Natural killer cell treated with Interleukin-12 subunit alpha and Interleukin-12 subunit beta and Interleukin-15 and Interleukin-18, amount 100 ng/mL, for 72 hours (primary cell): Measurements from ENCODE around the gene PAN3. TPM values are rescaled to one million over a fixed set of nuclear protein-coding genes. Genes with fewer than 3 reads are reported as not detected.
A peak's percentile ranks its signal among the peaks of the same experiment; 100 is the strongest.

Source experiments
- ATAC-seq, 2 donors: fragments of 150-1000 bp; cut with Tn5 transposase in 1 of 2; sonication (Bioruptor Pico), chemical (Tn5 transposase) in 1 of 2; 2 replicates each; pipeline ENCODE4 v1.10.0; 2021
- DNase-seq: peaks from one replicate; pipeline ENCODE4 v3.0.0; 2022; ENCODE audit warnings: low spot score
- H3K27ac Mint-ChIP-seq, 2 donors: 1 replicate in 1 of 2; 2 replicates in 1 of 2; pipeline ENCODE4 v1.8.0; 2022; ENCODE audit warnings: mixed read lengths in 2 of 2, mild to moderate bottlenecking in 1 of 2, moderate library complexity in 1 of 2
- H3K27me3 Mint-ChIP-seq, 2 donors: 1 replicate in 1 of 2; 2 replicates in 1 of 2; pipeline ENCODE4 v1.8.0; 2022; ENCODE audit warnings: mixed read lengths in 2 of 2
- H3K36me3 Mint-ChIP-seq: one replicate; pipeline ENCODE4 v1.8.0; 2022; ENCODE audit warnings: mixed read lengths
- H3K4me1 Mint-ChIP-seq, 2 donors: 1 replicate in 1 of 2; 2 replicates in 1 of 2; pipeline ENCODE4 v1.8.0; 2022; ENCODE audit warnings: low read depth in 2 of 2, mixed read lengths in 2 of 2, mild to moderate bottlenecking in 1 of 2
- H3K4me3 Mint-ChIP-seq: one replicate; pipeline ENCODE4 v1.8.0; 2022; ENCODE audit warnings: mixed read lengths
- H3K9me3 Mint-ChIP-seq: 2 replicates; pipeline ENCODE4 v1.8.0; 2022; ENCODE audit warnings: mixed read lengths
- total RNA-seq, 2 donors: library from RNA; stranded (reverse); gene quantifications; one replicate each; pipeline ENCODE4 v1.2.3, GENCODE V29; 2022

PAN3 gene
- total RNA-seq, 2 donors from 2014 or later, result 38.5 to 43.2 TPM

GRCh38 chr13:28147495-28147894 lies 9.2 kb downstream of the PAN3 start:
- ATAC-seq, result peak in 1 of 2 donors; percentile 41
- no peak for DNase-seq
- H3K4me1 Mint-ChIP-seq, result peaks cover 24 to 27% of the 10 kb centered on the region in 2 donors
- no peak overlapping the region for H3K27ac Mint-ChIP-seq
- no peak overlapping the region for H3K4me3 Mint-ChIP-seq
- H3K27me3 Mint-ChIP-seq, result no peaks in the 10 kb centered on the region
- H3K9me3 Mint-ChIP-seq, result no peaks in the 10 kb centered on the region
- no peaks in the 10 kb centered on the region for H3K36me3 Mint-ChIP-seq

- H3K4me1 Mint-ChIP-seq, result peaks cover 43% of the 10 kb centered on the region in 2 donors
- H3K36me3 Mint-ChIP-seq, result peaks cover 12% of the 10 kb centered on the region
- H3K27ac Mint-ChIP-seq, result no peak overlapping the region
- DNase-seq (no peak), ATAC-seq (no peak)
- H3K4me3 Mint-ChIP-seq, result no peak overlapping the region
- H3K9me3 Mint-ChIP-seq, result no peaks in the 10 kb centered on the region
- no peaks in the 10 kb centered on the region for H3K27me3 Mint-ChIP-seq
Measured at GRCh38 chr13:28159057-28159456, 20.7 kb downstream of the PAN3 start.

- H3K27me3 Mint-ChIP-seq, result no peaks in the 10 kb centered on the region
- ATAC-seq, result no peak
- no peak for DNase-seq
- peaks cover 12% of the 10 kb centered on the region for H3K36me3 Mint-ChIP-seq
- no peak overlapping the region for H3K27ac Mint-ChIP-seq
- H3K4me1 Mint-ChIP-seq, result peaks cover 35 to 46% of the 10 kb centered on the region in 2 donors
- H3K4me3 Mint-ChIP-seq, result no peak overlapping the region
- H3K9me3 Mint-ChIP-seq, result no peaks in the 10 kb centered on the region
Measured at GRCh38 chr13:28161370-28161769, 23.0 kb downstream of the PAN3 start.

GRCh38 chr13:28163587-28163986 lies 25.2 kb downstream of the PAN3 start:
- Mint-ChIP-seq H3K9me3 (no peaks in the 10 kb centered on the region), H3K27ac (no peak overlapping the region), H3K4me3 (no peak overlapping the region), H3K36me3 (no peaks in the 10 kb centered on the region), H3K4me1 (peaks cover 25 to 39% of the 10 kb centered on the region in 2 donors), H3K27me3 (no peaks in the 10 kb centered on the region)
- no peak for ATAC-seq
- no peak for DNase-seq

- Mint-ChIP-seq H3K9me3 (no peaks in the 10 kb centered on the region), H3K4me1 (peaks cover 16 to 32% of the 10 kb centered on the region in 2 donors), H3K27me3 (no peaks in the 10 kb centered on the region), H3K4me3 (no peak overlapping the region), H3K36me3 (no peaks in the 10 kb centered on the region), H3K27ac (no peak overlapping the region)
- no peak for DNase-seq
- peak in 1 of 2 donors; percentile 43 for ATAC-seq
Measured at GRCh38 chr13:28166257-28166656, 27.9 kb downstream of the PAN3 start.

GRCh38 chr13:28171266-28171665 lies 32.9 kb downstream of the PAN3 start:
- Mint-ChIP-seq H3K4me3 (no peak overlapping the region), H3K9me3 (no peaks in the 10 kb centered on the region), H3K27me3 (no peaks in the 10 kb centered on the region), H3K36me3 (peaks cover 6% of the 10 kb centered on the region), H3K27ac (no peak overlapping the region), H3K4me1 (peaks cover 29 to 32% of the 10 kb centered on the region in 2 donors)
- no peak for ATAC-seq
- no peak for DNase-seq

- H3K4me3 Mint-ChIP-seq, result no peak overlapping the region
- H3K4me1 Mint-ChIP-seq, result peaks cover 23 to 29% of the 10 kb centered on the region in 2 donors
- H3K27me3 Mint-ChIP-seq, result no peaks in the 10 kb centered on the region
- ATAC-seq, result no peak
- no peak for DNase-seq
- H3K27ac Mint-ChIP-seq, result no peak overlapping the region
- H3K36me3 Mint-ChIP-seq, result peaks cover 11% of the 10 kb centered on the region
- no peaks in the 10 kb centered on the region for H3K9me3 Mint-ChIP-seq
Measured at GRCh38 chr13:28172947-28173346, 34.6 kb downstream of the PAN3 start.

GRCh38 chr13:28173793-28174192 lies 35.4 kb downstream of the PAN3 start:
- Mint-ChIP-seq H3K9me3 (no peaks in the 10 kb centered on the region), H3K27ac (peak overlapping the region in 1 of 2 donors; percentile 24), H3K36me3 (peaks cover 12% of the 10 kb centered on the region), H3K27me3 (no peaks in the 10 kb centered on the region), H3K4me1 (peaks cover 21 to 26% of the 10 kb centered on the region in 2 donors), H3K4me3 (no peak overlapping the region)
- DNase-seq, result no peak
- no peak for ATAC-seq

GRCh38 chr13:28177327-28177726 lies 39.0 kb downstream of the PAN3 start:
- no peaks in the 10 kb centered on the region for H3K27me3 Mint-ChIP-seq
- H3K27ac Mint-ChIP-seq, result no peak overlapping the region
- ATAC-seq, result no peak
- no peak for DNase-seq
- peaks cover 18 to 19% of the 10 kb centered on the region in 2 donors for H3K4me1 Mint-ChIP-seq
- peaks cover 12% of the 10 kb centered on the region for H3K36me3 Mint-ChIP-seq
- no peaks in the 10 kb centered on the region for H3K9me3 Mint-ChIP-seq
- no peak overlapping the region for H3K4me3 Mint-ChIP-seq

GRCh38 chr13:28177877-28178276 lies 39.5 kb downstream of the PAN3 start:
- H3K36me3 Mint-ChIP-seq, result peaks cover 12% of the 10 kb centered on the region
- ATAC-seq (no peak), DNase-seq (no peak)
- H3K4me3 Mint-ChIP-seq, result no peak overlapping the region
- no peaks in the 10 kb centered on the region for H3K9me3 Mint-ChIP-seq
- no peaks in the 10 kb centered on the region for H3K27me3 Mint-ChIP-seq
- no peak overlapping the region for H3K27ac Mint-ChIP-seq
- peaks cover 13 to 19% of the 10 kb centered on the region in 2 donors for H3K4me1 Mint-ChIP-seq

- H3K9me3 Mint-ChIP-seq, result no peaks in the 10 kb centered on the region
- no peak for DNase-seq
- ATAC-seq, result no peak
- no peaks in the 10 kb centered on the region for H3K27me3 Mint-ChIP-seq
- H3K4me3 Mint-ChIP-seq, result no peak overlapping the region
- peaks cover 17 to 23% of the 10 kb centered on the region in 2 donors for H3K4me1 Mint-ChIP-seq
- no peak overlapping the region for H3K27ac Mint-ChIP-seq
- H3K36me3 Mint-ChIP-seq, result peaks cover 6% of the 10 kb centered on the region
Measured at GRCh38 chr13:28179974-28180373, 41.6 kb downstream of the PAN3 start.

- no peak for ATAC-seq
- Mint-ChIP-seq H3K27me3 (no peaks in the 10 kb centered on the region), H3K9me3 (no peaks in the 10 kb centered on the region), H3K4me3 (no peak overlapping the region), H3K4me1 (peaks cover 22% of the 10 kb centered on the region in 2 donors), H3K36me3 (peaks cover 6% of the 10 kb centered on the region), H3K27ac (no peak overlapping the region)
- no peak for DNase-seq
Measured at GRCh38 chr13:28181413-28181812, 43.1 kb downstream of the PAN3 start.

GRCh38 chr13:28185256-28185655 lies 46.9 kb downstream of the PAN3 start:
- H3K9me3 Mint-ChIP-seq, result no peaks in the 10 kb centered on the region
- H3K36me3 Mint-ChIP-seq, result no peaks in the 10 kb centered on the region
- no peak overlapping the region for H3K4me3 Mint-ChIP-seq
- ATAC-seq, result no peak
- no peak overlapping the region for H3K27ac Mint-ChIP-seq
- DNase-seq, result no peak
- H3K27me3 Mint-ChIP-seq, result no peaks in the 10 kb centered on the region
- H3K4me1 Mint-ChIP-seq, result peaks cover 22% of the 10 kb centered on the region in 2 donors

GRCh38 chr13:28199089-28199488 lies 60.7 kb downstream of the PAN3 start:
- peaks cover 7% of the 10 kb centered on the region for H3K36me3 Mint-ChIP-seq
- H3K27me3 Mint-ChIP-seq, result no peaks in the 10 kb centered on the region
- H3K4me3 Mint-ChIP-seq, result no peak overlapping the region
- peaks cover 3 to 17% of the 10 kb centered on the region in 2 donors for H3K4me1 Mint-ChIP-seq
- H3K27ac Mint-ChIP-seq, result no peak overlapping the region
- ATAC-seq, result no peak
- H3K9me3 Mint-ChIP-seq, result no peaks in the 10 kb centered on the region
- DNase-seq, result no peak

GRCh38 chr13:28204043-28204442 lies 65.7 kb downstream of the PAN3 start:
- Mint-ChIP-seq H3K27ac (no peak overlapping the region), H3K9me3 (no peaks in the 10 kb centered on the region), H3K36me3 (peaks cover 21% of the 10 kb centered on the region), H3K4me3 (no peak overlapping the region), H3K27me3 (no peaks in the 10 kb centered on the region), H3K4me1 (peaks cover 16 to 37% of the 10 kb centered on the region in 2 donors)
- DNase-seq (no peak), ATAC-seq (no peak)
